Vagina (tissue), 2 donors: ENCODE results near the gene MSH6. TPM values are rescaled to one million over a fixed set of nuclear protein-coding genes. Genes with fewer than 3 reads are reported as not detected.

Experiments
- DNase-seq, 2 donors: peaks; one replicate each; pipeline ENCODE4 v3.0.0-alpha.2; 2017; ENCODE audit errors: extremely low spot score in 2 of 2
- H3K27ac ChIP-seq: fragments of 200-600 bp; sonication (generic); one replicate; pipeline ENCODE4 v1.5.1; 2019
- H3K27me3 ChIP-seq: fragments of 200-600 bp; sonication (generic); one replicate; pipeline ENCODE4 v1.5.1; 2019
- H3K36me3 ChIP-seq, 2 donors: fragments of 200-600 bp; sonication (generic); one replicate each; pipeline ENCODE4 v1.5.1; 2017 to 2019
- H3K4me1 ChIP-seq: fragments of 200-600 bp; sonication (generic); one replicate; pipeline ENCODE4 v1.5.1; 2019
- H3K4me3 ChIP-seq, 2 donors: fragments of 200-600 bp; sonication (generic); 1 replicate in 1 of 2; 2 replicates in 1 of 2; pipeline ENCODE4 v1.5.1; 2016 to 2019
- H3K9me3 ChIP-seq: fragments of 200-600 bp; sonication (generic); one replicate; pipeline ENCODE4 v1.5.1; 2019
- POLR2A ChIP-seq, 2 donors: fragments of 450-650 bp; IDR thresholded peaks; one replicate each; pipeline ENCODE4 v1.6.1; 2017; ENCODE audit warnings: antibody characterized with exemption in 2 of 2, mild to moderate bottlenecking in 2 of 2, moderate library complexity in 2 of 2
- POLR2AphosphoS5 ChIP-seq, 2 donors: sonication (generic); formaldehyde crosslinking; IDR thresholded peaks; one replicate each; pipeline ENCODE4 v1.9.0; 2017; ENCODE audit warnings: antibody characterized with exemption in 2 of 2, mild to moderate bottlenecking in 2 of 2, low read depth in 1 of 2; ENCODE audit not compliant: insufficient read depth in 1 of 2
- intact Hi-C: fragments of 100-400 bp; cut with DNase I; formaldehyde crosslinking; loops from one replicate; pipeline ENCODE4 v1.15.1; 2023
- total RNA-seq: library from RNA; depleted of rRNA; stranded (reverse); fragments of >200 nt; gene quantifications from one replicate; pipeline ENCODE4 v1.2.3, GENCODE V29; 2016
- TF ChIP-seq, protein P1 (sequence below), 3 experiments: fragments of 450-650 bp in 2 of 3; fragments of 200-600 bp in 1 of 3; sonication (generic) in 1 of 3; IDR thresholded peaks; one replicate each; pipeline ENCODE4 v1.5.1; 2017 to 2019; ENCODE audit warnings: antibody characterized with exemption in 3 of 3, mild to moderate bottlenecking in 2 of 3, moderate library complexity in 2 of 3

The MSH6 gene
- total RNA-seq, 1 donor from 2014 or later, result 38.8 TPM

GRCh38 chr2:47785986-47786385 is 3.0 kb downstream of the MSH6 start:
- TF ChIP-seq, protein P1, sequence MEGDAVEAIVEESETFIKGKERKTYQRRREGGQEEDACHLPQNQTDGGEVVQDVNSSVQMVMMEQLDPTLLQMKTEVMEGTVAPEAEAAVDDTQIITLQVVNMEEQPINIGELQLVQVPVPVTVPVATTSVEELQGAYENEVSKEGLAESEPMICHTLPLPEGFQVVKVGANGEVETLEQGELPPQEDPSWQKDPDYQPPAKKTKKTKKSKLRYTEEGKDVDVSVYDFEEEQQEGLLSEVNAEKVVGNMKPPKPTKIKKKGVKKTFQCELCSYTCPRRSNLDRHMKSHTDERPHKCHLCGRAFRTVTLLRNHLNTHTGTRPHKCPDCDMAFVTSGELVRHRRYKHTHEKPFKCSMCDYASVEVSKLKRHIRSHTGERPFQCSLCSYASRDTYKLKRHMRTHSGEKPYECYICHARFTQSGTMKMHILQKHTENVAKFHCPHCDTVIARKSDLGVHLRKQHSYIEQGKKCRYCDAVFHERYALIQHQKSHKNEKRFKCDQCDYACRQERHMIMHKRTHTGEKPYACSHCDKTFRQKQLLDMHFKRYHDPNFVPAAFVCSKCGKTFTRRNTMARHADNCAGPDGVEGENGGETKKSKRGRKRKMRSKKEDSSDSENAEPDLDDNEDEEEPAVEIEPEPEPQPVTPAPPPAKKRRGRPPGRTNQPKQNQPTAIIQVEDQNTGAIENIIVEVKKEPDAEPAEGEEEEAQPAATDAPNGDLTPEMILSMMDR (IDR thresholded peaks at IDR 0.05), result no peak
- no peak for TF ChIP-seq POLR2AphosphoS5 (IDR thresholded peaks at IDR 0.05; ENCODE audit: insufficient read depth in 1 of 2, low read depth in 1 of 2)
- Histone ChIP-seq H3K4me1 (peaks cover 34% of the 10 kb centered on the region), H3K4me3 (no peak overlapping the region), H3K36me3 (no peaks in the 10 kb centered on the region), H3K27ac (no peak overlapping the region), H3K9me3 (no peaks in the 10 kb centered on the region), H3K27me3 (no peaks in the 10 kb centered on the region)
- intact Hi-C loops, result no loop called here
- no peak for DNase-seq

DNA sequence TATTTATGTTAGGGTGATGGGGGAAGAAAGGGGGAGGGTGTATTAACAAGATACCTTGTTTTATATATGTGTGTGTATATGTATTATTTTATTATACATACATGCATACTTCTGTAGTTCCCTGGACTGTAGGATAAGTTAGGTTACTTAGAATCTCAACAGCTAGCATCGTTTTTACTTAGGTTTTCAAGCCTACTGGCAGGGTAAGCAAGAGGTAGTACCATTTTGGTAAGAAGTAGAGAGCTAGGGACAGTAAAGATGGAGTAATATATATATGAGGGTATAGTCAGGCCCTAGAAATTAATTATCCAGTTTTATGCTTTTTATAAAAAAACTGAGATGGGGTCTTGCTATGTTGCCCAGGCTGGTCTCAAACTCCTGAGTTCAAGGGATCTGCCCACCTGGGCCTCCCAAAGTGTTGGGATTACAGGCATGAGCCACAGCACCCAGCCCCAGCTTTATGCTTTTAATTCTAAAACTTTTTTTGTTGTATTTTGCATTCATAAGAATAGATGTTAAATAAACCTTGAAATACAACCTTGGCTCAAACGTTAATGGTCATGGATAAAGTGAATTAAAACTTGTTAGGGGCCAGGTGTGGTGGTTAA is 13.2 kb downstream of the MSH6 start:
- Histone ChIP-seq H3K36me3 (peaks cover 0 to 79% of the 10 kb centered on the region in 2 donors), H3K27me3 (no peaks in the 10 kb centered on the region), H3K4me3 (no peak overlapping the region), H3K9me3 (no peaks in the 10 kb centered on the region), H3K27ac (no peak overlapping the region), H3K4me1 (peaks cover 5% of the 10 kb centered on the region)
- intact Hi-C loops, result no loop called here
- no peak for DNase-seq
- TF ChIP-seq POLR2AphosphoS5 (IDR thresholded peaks at IDR 0.05; ENCODE audit: insufficient read depth in 1 of 2, low read depth in 1 of 2), result no peak
- no peak for TF ChIP-seq POLR2A (IDR thresholded peaks at IDR 0.05)
- TF ChIP-seq, protein P1 (IDR thresholded peaks at IDR 0.05), result no peak

DNA sequence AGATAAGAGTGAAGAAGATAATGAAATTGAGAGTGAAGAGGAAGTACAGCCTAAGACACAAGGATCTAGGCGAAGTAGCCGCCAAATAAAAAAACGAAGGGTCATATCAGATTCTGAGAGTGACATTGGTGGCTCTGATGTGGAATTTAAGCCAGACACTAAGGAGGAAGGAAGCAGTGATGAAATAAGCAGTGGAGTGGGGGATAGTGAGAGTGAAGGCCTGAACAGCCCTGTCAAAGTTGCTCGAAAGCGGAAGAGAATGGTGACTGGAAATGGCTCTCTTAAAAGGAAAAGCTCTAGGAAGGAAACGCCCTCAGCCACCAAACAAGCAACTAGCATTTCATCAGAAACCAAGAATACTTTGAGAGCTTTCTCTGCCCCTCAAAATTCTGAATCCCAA is 15.7 kb downstream of the MSH6 start:
- Histone ChIP-seq H3K4me1 (no peaks in the 10 kb centered on the region), H3K4me3 (no peak overlapping the region), H3K27me3 (no peaks in the 10 kb centered on the region), H3K9me3 (no peaks in the 10 kb centered on the region), H3K36me3 (peaks cover 5 to 89% of the 10 kb centered on the region in 2 donors), H3K27ac (no peak overlapping the region)
- DNase-seq, result no peak
- TF ChIP-seq POLR2AphosphoS5 (IDR thresholded peaks at IDR 0.05; ENCODE audit: insufficient read depth in 1 of 2, low read depth in 1 of 2), result no peak
- TF ChIP-seq, protein P1 (IDR thresholded peaks at IDR 0.05), result no peak
- no peak for TF ChIP-seq POLR2A (IDR thresholded peaks at IDR 0.05)
- intact Hi-C loops, result no loop called here

DNA sequence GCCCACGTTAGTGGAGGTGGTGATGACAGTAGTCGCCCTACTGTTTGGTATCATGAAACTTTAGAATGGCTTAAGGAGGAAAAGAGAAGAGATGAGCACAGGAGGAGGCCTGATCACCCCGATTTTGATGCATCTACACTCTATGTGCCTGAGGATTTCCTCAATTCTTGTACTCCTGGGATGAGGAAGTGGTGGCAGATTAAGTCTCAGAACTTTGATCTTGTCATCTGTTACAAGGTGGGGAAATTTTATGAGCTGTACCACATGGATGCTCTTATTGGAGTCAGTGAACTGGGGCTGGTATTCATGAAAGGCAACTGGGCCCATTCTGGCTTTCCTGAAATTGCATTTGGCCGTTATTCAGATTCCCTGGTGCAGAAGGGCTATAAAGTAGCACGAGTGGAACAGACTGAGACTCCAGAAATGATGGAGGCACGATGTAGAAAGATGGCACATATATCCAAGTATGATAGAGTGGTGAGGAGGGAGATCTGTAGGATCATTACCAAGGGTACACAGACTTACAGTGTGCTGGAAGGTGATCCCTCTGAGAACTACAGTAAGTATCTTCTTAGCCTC is 16.2 kb downstream of the MSH6 start:
- TF ChIP-seq, protein P1 (IDR thresholded peaks at IDR 0.05), result no peak
- TF ChIP-seq POLR2A (IDR thresholded peaks at IDR 0.05) (no peak), POLR2AphosphoS5 (IDR thresholded peaks at IDR 0.05; ENCODE audit: insufficient read depth in 1 of 2, low read depth in 1 of 2) (no peak)
- intact Hi-C loops, result no loop called here
- Histone ChIP-seq H3K9me3 (no peaks in the 10 kb centered on the region), H3K4me1 (no peaks in the 10 kb centered on the region), H3K36me3 (peaks cover 9 to 89% of the 10 kb centered on the region in 2 donors), H3K27me3 (no peaks in the 10 kb centered on the region), H3K4me3 (no peak overlapping the region), H3K27ac (no peak overlapping the region)
- no peak for DNase-seq

DNA sequence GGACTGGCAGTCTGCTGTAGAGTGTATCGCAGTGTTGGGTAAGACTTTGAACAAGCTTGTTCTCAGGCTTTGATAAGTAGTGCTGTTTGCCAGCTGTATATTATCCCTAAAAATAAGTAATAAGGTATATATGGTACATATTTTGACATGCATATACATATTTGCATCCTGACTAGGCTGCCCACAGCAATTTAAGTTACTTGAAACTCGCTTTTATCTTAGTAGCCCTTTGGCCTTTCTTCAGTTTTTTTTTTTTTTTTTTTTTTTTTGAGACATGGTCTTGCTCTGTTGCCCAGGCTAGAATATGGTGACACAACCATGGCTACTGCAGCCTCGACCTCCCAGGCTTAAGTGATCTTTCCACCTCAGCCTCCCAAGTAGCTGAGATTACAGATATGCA is 18.2 kb downstream of the MSH6 start:
- no peak for DNase-seq
- peaks cover 9 to 90% of the 10 kb centered on the region in 2 donors for H3K36me3 ChIP-seq
- intact Hi-C loops, result no loop called here

More for the DNA sequence above, 18.2 kb downstream of the MSH6 start:
- H3K4me1 ChIP-seq, result no peaks in the 10 kb centered on the region
- TF ChIP-seq POLR2AphosphoS5 (IDR thresholded peaks at IDR 0.05; ENCODE audit: insufficient read depth in 1 of 2, low read depth in 1 of 2) (no peak), POLR2A (IDR thresholded peaks at IDR 0.05) (no peak)
- TF ChIP-seq, protein P1 (IDR thresholded peaks at IDR 0.05), result no peak
- H3K27me3 ChIP-seq, result no peaks in the 10 kb centered on the region
- no peak overlapping the region for H3K27ac ChIP-seq
- no peak overlapping the region for H3K4me3 ChIP-seq
- no peaks in the 10 kb centered on the region for H3K9me3 ChIP-seq
